Right lobe of liver (tissue), 4 donors: Measurements from ENCODE around the gene RTKN2.

Experiments
- POLR2A ChIP-seq: fragments of 450-650 bp; IDR thresholded peaks from one replicate; pipeline ENCODE4 v1.6.1; 2017; ENCODE audit warnings: antibody characterized with exemption, mild to moderate bottlenecking
- TF ChIP-seq, protein P1 (sequence below), 4 donors: fragments of 200-600 bp in 3 of 4; fragments of 450-650 bp in 1 of 4; IDR thresholded peaks; one replicate each; pipeline versions ENCODE4 v1.5.1 to v1.8.0; 2016 to 2022; ENCODE audit warnings: antibody characterized with exemption in 4 of 4, mild to moderate bottlenecking in 2 of 4
- donor health status: DM: no; HTN: no; CAD: no.
- donor health status: DM: no; HTN: no; CAD: no.
- donor health status: DM: no; HTN: yes; CAD: no.

DNA sequence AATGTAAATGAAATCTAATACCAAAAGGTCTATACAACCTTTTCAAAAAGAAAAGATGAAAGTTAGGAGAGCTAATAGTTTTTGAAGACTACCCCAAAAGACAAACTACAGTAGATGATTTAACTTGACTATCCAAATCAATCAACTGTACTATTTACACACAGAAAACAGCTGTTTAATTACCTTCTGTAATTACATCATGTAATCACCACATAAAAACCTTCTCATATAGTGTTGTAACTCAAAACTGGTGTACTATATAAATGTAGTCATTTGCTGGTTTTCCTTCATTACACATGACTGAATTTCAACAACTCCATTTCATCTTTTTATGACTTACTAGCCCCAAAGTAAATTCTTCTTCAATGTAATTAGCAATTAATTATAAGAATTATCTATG, 4.5 kb downstream of the RTKN2 start:
- TF ChIP-seq, protein P1, sequence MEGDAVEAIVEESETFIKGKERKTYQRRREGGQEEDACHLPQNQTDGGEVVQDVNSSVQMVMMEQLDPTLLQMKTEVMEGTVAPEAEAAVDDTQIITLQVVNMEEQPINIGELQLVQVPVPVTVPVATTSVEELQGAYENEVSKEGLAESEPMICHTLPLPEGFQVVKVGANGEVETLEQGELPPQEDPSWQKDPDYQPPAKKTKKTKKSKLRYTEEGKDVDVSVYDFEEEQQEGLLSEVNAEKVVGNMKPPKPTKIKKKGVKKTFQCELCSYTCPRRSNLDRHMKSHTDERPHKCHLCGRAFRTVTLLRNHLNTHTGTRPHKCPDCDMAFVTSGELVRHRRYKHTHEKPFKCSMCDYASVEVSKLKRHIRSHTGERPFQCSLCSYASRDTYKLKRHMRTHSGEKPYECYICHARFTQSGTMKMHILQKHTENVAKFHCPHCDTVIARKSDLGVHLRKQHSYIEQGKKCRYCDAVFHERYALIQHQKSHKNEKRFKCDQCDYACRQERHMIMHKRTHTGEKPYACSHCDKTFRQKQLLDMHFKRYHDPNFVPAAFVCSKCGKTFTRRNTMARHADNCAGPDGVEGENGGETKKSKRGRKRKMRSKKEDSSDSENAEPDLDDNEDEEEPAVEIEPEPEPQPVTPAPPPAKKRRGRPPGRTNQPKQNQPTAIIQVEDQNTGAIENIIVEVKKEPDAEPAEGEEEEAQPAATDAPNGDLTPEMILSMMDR (IDR thresholded peaks at IDR 0.05): no peak
- TF ChIP-seq POLR2A: no peak
